HepG2 (cell line): ENCODE results near the gene TFB1M. TPM values are rescaled to one million over a fixed set of nuclear protein-coding genes. Genes with fewer than 3 reads are reported as not detected.

Experiments used
- ATAC-seq: fragments of 200-7000 bp; cut with Tn5 transposase; 3 replicates; pipeline ENCODE4 v1.9.1; 2020; ENCODE audit warnings: mild to moderate bottlenecking, moderate library complexity
- BruUV-seq: library from RNA; stranded (reverse); fragments of 400-500 nt; replicated peaks from 2 replicates; lab custom pipeline; 2021; lab: Mats Ljungman, UMichigan
- CTCF ChIA-PET: fragments of 300-600 bp; formaldehyde crosslinking; extraction: SDS; loops from one replicate; lab custom pipeline; 2021; ENCODE audit warnings: low total read pairs, inconsistent platforms, low intra/inter-chr PET ratio; lab: Yijun Ruan, JAX
- POLR2A ChIA-PET: fragments of 350-600 bp; sonication (Branson Sonifier 250); formaldehyde crosslinking; loops from one replicate; lab custom pipeline; 2020; ENCODE audit warnings: antibody characterized with exemption, inconsistent platforms; lab: Yijun Ruan, JAX
- DNase-seq: peaks from one replicate; pipeline ENCODE4 v3.0.0-alpha.2; 2015; ENCODE audit warnings: low spot score
- FAIRE-seq: peaks from 3 replicates; lab custom pipeline; 2011; peaks lifted over from hg19 to GRCh38; lab: Jason Lieb, UNC
- H2AFZ ChIP-seq: one replicate; pipeline ENCODE4 v1.6.1; 2011; ENCODE audit warnings: low read length, inconsistent platforms
- H3K27ac ChIP-seq: fragments of 300-600 bp; 3 replicates; pipeline ENCODE4 v1.8.0; 2011; ENCODE audit warnings: mixed run types, mild to moderate bottlenecking, mixed read lengths, low read length, inconsistent platforms; ENCODE audit not compliant: insufficient read depth; ENCODE audit errors: extremely low read length
- H3K27me3 ChIP-seq, 2 experiments: fragments of 200-600 bp in 1 of 2; 2 replicates in 1 of 2; 3 replicates in 1 of 2; pipeline versions ENCODE4 v1.6.0 to v1.8.0; 2011; ENCODE audit warnings: low read length in 2 of 2, mild to moderate bottlenecking in 2 of 2, moderate library complexity in 2 of 2, inconsistent platforms in 1 of 2; ENCODE audit not compliant: insufficient read depth in 2 of 2, control insufficient read depth in 1 of 2
- H3K36me3 ChIP-seq, 2 experiments: fragments of 200-600 bp in 1 of 2; replicated peaks in 1 of 2; 2 replicates in 1 of 2; 3 replicates in 1 of 2; pipeline versions ENCODE4 v1.5.1 to v1.8.0; 2011; ENCODE audit warnings: low read length in 2 of 2, inconsistent platforms in 1 of 2; ENCODE audit not compliant: insufficient read depth in 2 of 2, control insufficient read depth in 1 of 2
- H3K4me1 ChIP-seq: 2 replicates; pipeline ENCODE4 v1.5.1; 2012; ENCODE audit warnings: low read length, inconsistent platforms; ENCODE audit not compliant: insufficient read depth
- H3K4me2 ChIP-seq: 2 replicates; pipeline ENCODE4 v1.6.0; 2011; ENCODE audit warnings: low read depth, low read length, inconsistent platforms
- H3K4me3 ChIP-seq, 3 experiments: fragments of 200-600 bp in 1 of 3; sonication (generic), shearing (Covaris generic) in 1 of 3; replicated peaks in 1 of 3; 2 replicates each; pipeline ENCODE4 v1.5.1; 2011 to 2016; ENCODE audit warnings: low read length in 3 of 3, inconsistent platforms in 2 of 3, low read depth in 2 of 3, mild to moderate bottlenecking in 2 of 3, control low read depth in 1 of 3, mixed read lengths in 1 of 3; ENCODE audit not compliant: insufficient read depth in 1 of 3
- H3K79me2 ChIP-seq: one replicate; pipeline ENCODE4 v1.6.1; 2011; ENCODE audit warnings: low read length, inconsistent platforms; ENCODE audit not compliant: insufficient read depth
- H3K9ac ChIP-seq: 2 replicates; pipeline ENCODE4 v1.6.0; 2011; ENCODE audit warnings: mild to moderate bottlenecking, low read depth, low read length, inconsistent platforms; ENCODE audit not compliant: insufficient read depth
- H3K9me3 ChIP-seq: 2 replicates; pipeline ENCODE4 v1.5.1; 2012; ENCODE audit warnings: mild to moderate bottlenecking, low read length
- H4K20me1 ChIP-seq: 2 replicates; pipeline ENCODE4 v1.6.0; 2011; ENCODE audit warnings: inconsistent platforms, mild to moderate bottlenecking, low read length, moderate library complexity; ENCODE audit not compliant: insufficient read depth
- AGO1 ChIP-seq: fragments of 200-400 bp; formaldehyde crosslinking; IDR thresholded peaks from 2 replicates; pipeline ENCODE4 v1.6.1; 2017; ENCODE audit warnings: mild to moderate bottlenecking, low read depth, low read length, moderate library complexity; ENCODE audit not compliant: poor library complexity, severe bottlenecking
- CREB1 ChIP-seq, 2 experiments: fragments of 450-650 bp in 1 of 2; IDR thresholded peaks; 2 replicates each; pipeline ENCODE4 v1.6.1; 2016 to 2017; ENCODE audit warnings: control low read depth in 1 of 2, mild to moderate bottlenecking in 1 of 2, missing compliant biosample characterization in 1 of 2, missing genetic modification characterization in 1 of 2
- FOXA3 ChIP-seq: IDR thresholded peaks from 2 replicates; pipeline ENCODE4 v1.6.1; 2016; ENCODE audit warnings: missing genetic modification reagents, missing compliant biosample characterization
- MBD4 ChIP-seq: IDR thresholded peaks from 2 replicates; pipeline ENCODE4 v1.6.1; 2012; ENCODE audit warnings: low read length, inconsistent platforms, borderline replicate concordance
- MTA1 ChIP-seq: sonication (generic); formaldehyde crosslinking; IDR thresholded peaks from 2 replicates; pipeline ENCODE4 v1.4.0; 2020; ENCODE audit warnings: missing genetic modification reagents, mild to moderate bottlenecking, borderline replicate concordance
- POLR2A ChIP-seq, 2 experiments: IDR thresholded peaks; 2 replicates each; pipeline ENCODE4 v1.6.1; 2011; ENCODE audit warnings: low read depth in 2 of 2, low read length in 2 of 2, mild to moderate bottlenecking in 1 of 2, moderate library complexity in 1 of 2; ENCODE audit not compliant: insufficient read depth in 1 of 2
- POLR2AphosphoS5 ChIP-seq: IDR thresholded peaks from 2 replicates; pipeline ENCODE4 v1.6.1; 2012; ENCODE audit warnings: low read depth, low read length
- PTBP1 ChIP-seq: fragments of 200-400 bp; formaldehyde crosslinking; IDR thresholded peaks from 2 replicates; pipeline ENCODE4 v1.6.1; 2018; ENCODE audit warnings: low read length, low read depth; ENCODE audit not compliant: poor library complexity, severe bottlenecking
- RXRB ChIP-seq: IDR thresholded peaks from 2 replicates; pipeline ENCODE4 v1.6.1; 2016; ENCODE audit warnings: borderline replicate concordance, missing genetic modification reagents, missing compliant biosample characterization
- SRSF1 ChIP-seq: fragments of 200-400 bp; formaldehyde crosslinking; optimal IDR thresholded peaks from 2 replicates; pipeline ENCODE3; 2017; ENCODE audit warnings: mild to moderate bottlenecking, low read depth, low read length, moderate library complexity
- SSRP1 ChIP-seq: IDR thresholded peaks from 2 replicates; pipeline ENCODE4 v1.6.1; 2016; ENCODE audit warnings: control low read depth
- TBX2 ChIP-seq: sonication (generic); formaldehyde crosslinking; IDR thresholded peaks from 2 replicates; pipeline ENCODE4 v1.5.0; 2020; ENCODE audit warnings: missing genetic modification reagents, mild to moderate bottlenecking, borderline replicate concordance
- TMF1 ChIP-seq: sonication (generic); formaldehyde crosslinking; IDR thresholded peaks from 2 replicates; pipeline ENCODE4 v1.8.1; 2022; ENCODE audit warnings: low read depth, missing genetic modification reagents
- ZNF670 ChIP-seq: sonication (generic); formaldehyde crosslinking; IDR thresholded peaks from 2 replicates; pipeline ENCODE4 v1.8.0; 2022; ENCODE audit warnings: mild to moderate bottlenecking, missing genetic modification reagents, borderline replicate concordance
- WGBS: methylation state at CpG from one replicate; pipeline ENCODE4 v1.1.6; 2017; ENCODE audit warnings: low lambda C conversion rate; 5-methylcytosine and 5-hydroxymethylcytosine counted together
- in situ Hi-C: cut with HindIII; loops from 2 replicates; pipeline ENCODE4 v1.10.0; 2017; ENCODE audit warnings: low pct_unique_long_range_greater_than_20kb; ENCODE audit not compliant: extremely low pct_ligation_motif_present
- intact Hi-C: fragments of 100-400 bp; cut with micrococcal nuclease; formaldehyde crosslinking; loops from one replicate; pipeline ENCODE4 v1.10.0; 2022; ENCODE audit not compliant: unreplicated experiment
- polyA plus RNA-seq, 8 experiments: library from polyadenylated mRNA; depleted of rRNA in 3 of 8; stranded (reverse) in 7 of 8; unstranded in 1 of 8; fragments of >200 nt; fragmentation: Illumina TruSeq in 4 of 8; extraction: Trizol in 4 of 8; gene quantifications; 2 replicates each; pipeline versions ENCODE4 v1.2.1 to v1.2.3, GENCODE V29; 2011 to 2016; ENCODE audit warnings: low read depth in 4 of 8, missing spikeins in 1 of 8, mixed read lengths in 1 of 8; ENCODE audit not compliant: insufficient read depth in 1 of 8
- total RNA-seq, 5 experiments: library from RNA; depleted of rRNA; stranded (reverse); fragments of >200 nt; fragmentation: Illumina TruSeq; extraction: Trizol; gene quantifications; 2 replicates each; pipeline ENCODE4 v1.2.3, GENCODE V29; 2016; ENCODE audit warnings: low read depth in 1 of 5
- TF ChIP-seq, protein P1 (sequence below): sonication (generic); formaldehyde crosslinking; IDR thresholded peaks from 2 replicates; pipeline ENCODE4 v1.8.1; 2023; ENCODE audit warnings: missing genetic modification reagents, mild to moderate bottlenecking, borderline replicate concordance

TFB1M gene
- total and polyA plus RNA-seq, 2 of the 13 experiments (the other 11 are each of a cell fraction or from before 2014, with no cell fraction given), result 91.4 to 122 TPM

DNA sequence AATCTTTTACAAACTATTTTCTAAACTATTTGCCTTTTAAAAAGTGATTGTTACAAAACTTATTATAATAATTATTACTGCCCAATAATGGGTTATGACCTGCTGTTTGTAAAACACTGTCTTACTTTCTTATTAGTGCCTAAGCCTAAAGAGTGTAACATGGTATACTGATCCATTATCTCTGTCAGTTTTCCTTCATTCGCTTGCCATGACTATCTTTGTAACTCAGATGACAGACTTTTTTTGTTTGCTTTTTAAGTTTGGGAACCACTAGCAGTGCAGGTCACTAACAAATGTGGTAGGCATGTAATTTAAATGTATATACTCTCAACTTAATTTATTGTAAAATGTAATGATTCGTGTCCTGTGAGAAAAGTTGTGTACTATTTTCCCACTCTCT is 9.9 kb upstream of the TFB1M start:
- CTCF ChIA-PET, result no interaction called here
- Histone ChIP-seq H3K4me3 (peak overlapping the region in 1 of 3 experiments; percentile 27; a peak in 1 of 6 replicates), H3K27ac (peak overlapping the region; percentile 100), H3K27me3 (no peaks in the 10 kb centered on the region; a peak in 1 of 5 replicates), H3K9me3 (peaks cover 7% of the 10 kb centered on the region; the same call in 1 of the 2 replicates), H2AFZ (no peak overlapping the region), H3K4me1 (peaks cover 48% of the 10 kb centered on the region), H3K9ac (0 out of 2 replicates have a peak overlapping the region, but pooled peaks have one; percentile 29), H3K79me2 (peaks cover 39% of the 10 kb centered on the region), H3K4me2 (peak overlapping the region; percentile 88), H3K36me3 (0 out of 5 replicates have a peak, but pooled peaks cover 0 to 2% of the 10 kb centered on the region in 2 experiments), H4K20me1 (no peaks in the 10 kb centered on the region)
- intact Hi-C loops, result no loop called here
- POLR2A ChIA-PET, result interaction anchor here (7.7 kb wide), 1 partner anchor 9 kb away, joined by 155 read pairs; the partner anchor contains the start of gene TFB1M
- TF ChIP-seq SSRP1 (CRISPR knock-in tag) (0 out of 2 replicates have a peak, but pooled peaks have one; percentile 78), POLR2AphosphoS5 (peak; percentile 53), MBD4 (0 out of 2 replicates have a peak, but pooled peaks have one; percentile 43), AGO1 (peak; percentile 2), POLR2A (IDR thresholded peaks at IDR 0.05; ENCODE audit: insufficient read depth in 1 of 2, low read depth in 2 of 2, low read length in 2 of 2) (0 out of 4 replicates have a peak, but pooled peaks of 1 of the 2 experiments have one; percentile 30), TMF1 (CRISPR knock-in tag) (no peak), RXRB (CRISPR knock-in tag) (0 out of 2 replicates have a peak, but pooled peaks have one; percentile 17), ZNF670 (0 out of 2 replicates have a peak, but pooled peaks have one; percentile 4), TBX2 (CRISPR knock-in tag) (no peak), CREB1 (IDR thresholded peaks at IDR 0.05) (no peak), CREB1 (CRISPR knock-in tag; IDR thresholded peaks at IDR 0.05) (0 out of 2 replicates have a peak, but pooled peaks have one; percentile 4), SRSF1 (no peak), MTA1 (no peak), PTBP1 (no peak), FOXA3 (CRISPR knock-in tag) (0 out of 2 replicates have a peak, but pooled peaks have one; percentile 4)
- TF ChIP-seq, protein P1, sequence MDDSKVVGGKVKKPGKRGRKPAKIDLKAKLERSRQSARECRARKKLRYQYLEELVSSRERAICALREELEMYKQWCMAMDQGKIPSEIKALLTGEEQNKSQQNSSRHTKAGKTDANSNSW (CRISPR knock-in tag), result no peak
- ATAC-seq, result no peak
- in situ Hi-C loops, result loop anchor here (10.0 kb wide), 1 partner anchor 441 kb away; no protein-coding TSS in a partner anchor
- 99% methylated on average over 2 of the region's 2 CpGs for WGBS
- no peak for DNase-seq
- no peak for FAIRE-seq
- BruUV-seq, result no TSS peak
